ENCODE data around the gene GAGE10. TPM values are rescaled to one million over a fixed set of nuclear protein-coding genes. Genes with fewer than 3 reads are reported as not detected.
"Not testable (repeated sequence)": the region's sequence is repeated elsewhere in the genome, so short reads cannot be mapped to it uniquely, and the experiment has no call there.

Gene GAGE10
- total and polyA plus RNA-seq, 2 of the 4 experiments (the other 2 are of a cell fraction) = not detected

DNA sequence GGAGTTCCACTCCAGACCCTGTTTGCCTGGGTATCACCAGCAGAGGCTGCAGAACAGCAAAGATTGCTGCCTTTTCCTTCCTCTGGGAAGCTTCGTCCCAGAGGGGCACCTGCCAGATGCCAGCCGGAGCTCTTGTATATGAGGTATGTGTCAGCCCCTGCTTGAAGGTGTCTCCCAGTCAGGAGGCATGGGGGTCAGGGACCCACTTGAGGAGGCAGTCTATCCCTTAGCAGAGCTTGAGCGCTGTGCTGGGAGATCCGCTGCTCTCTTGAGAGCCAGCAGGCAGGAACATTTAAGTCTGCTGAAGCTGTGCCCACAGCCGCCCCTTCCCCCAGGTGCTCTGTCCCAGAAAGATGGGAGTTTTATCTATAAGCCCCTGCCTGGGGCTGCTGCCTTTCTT, 4.2 kb upstream of the GAGE10 start:
- DNase-seq; H2BK120ac ChIP-seq (ENCODE audit: low read depth, low read length); H3K27ac ChIP-seq (ENCODE audit: insufficient read depth, low read length); H3K79me1 ChIP-seq (ENCODE audit: low read depth in 1 of 2, low read length in 2 of 2); H2AK5ac ChIP-seq (ENCODE audit: low read depth, low read length); intact Hi-C loops (cut with micrococcal nuclease); H4K20me1 ChIP-seq (ENCODE audit: insufficient read depth, low read length); H3K4me2 ChIP-seq (ENCODE audit: low read depth, low read length); H2BK20ac ChIP-seq (ENCODE audit: low read depth, low read length); H2AFZ ChIP-seq (replicated peaks; ENCODE audit: low read length, poor library complexity); H3K14ac ChIP-seq (replicated peaks; ENCODE audit: low read depth, low read length); CTCF ChIA-PET; H3K4me1 ChIP-seq (ENCODE audit: control insufficient read depth, insufficient read depth, low read length); H3K4me3 ChIP-seq (ENCODE audit: insufficient read depth, low read depth, low read length); dilution Hi-C loops (cut with HindIII; ENCODE audit: low sequenced_read_pairs, unreplicated experiment); H3K9ac ChIP-seq (ENCODE audit: low read depth, low read length); POLR2A ChIA-PET (ENCODE audit: unreplicated experiment); H3K9me3 ChIP-seq (ENCODE audit: control insufficient read depth, insufficient read depth, low read length); H3K56ac ChIP-seq (ENCODE audit: extremely low read depth, insufficient read depth, low read length); H3K4ac ChIP-seq (ENCODE audit: low read depth, low read length); H3K23ac ChIP-seq (ENCODE audit: low read depth, low read length); H3K36me3 ChIP-seq (ENCODE audit: control insufficient read depth, insufficient read depth, low read length); H3K9me1 ChIP-seq (ENCODE audit: insufficient read depth, low read length); BruUV-seq (replicated peaks); H2BK15ac ChIP-seq (ENCODE audit: low read depth, low read length); ATAC-seq (ENCODE audit: low read depth); H4K5ac ChIP-seq (ENCODE audit: low read depth, low read length); H3K27me3 ChIP-seq (ENCODE audit: control insufficient read depth, insufficient read depth, low read length); H2AK9ac ChIP-seq (replicated peaks; ENCODE audit: low read depth, low read length, poor library complexity); H4K8ac ChIP-seq (ENCODE audit: low read depth in 2 of 2, low read length in 2 of 2); H4K91ac ChIP-seq (ENCODE audit: insufficient read depth, low read depth, low read length); in situ Hi-C loops (cut with MboI; ENCODE audit: low sequenced_read_pairs); H2BK5ac ChIP-seq (ENCODE audit: low read depth, low read length, poor library complexity, severe bottlenecking); H3K18ac ChIP-seq (ENCODE audit: low read depth, low read length): not testable (repeated sequence)
- 63% methylated on average over 3 of the region's 5 CpGs; no CpG with 5 or more reads in 1 of the 2 experiments for WGBS, 2 experiments (ENCODE audit: extremely low coverage in 2 of 2, insufficient read length in 1 of 2)

Data from IMR-90 (cell line).